Suppressor macrophage treated with lipopolysaccharide for 1 hour (primary cell): ENCODE data around the gene TRIOBP.

Experiments
- DNase-seq, 3 donors: peaks; one replicate each; pipeline ENCODE4 v3.0.0-alpha.2; 2020 to 2022

The TRIOBP gene

GRCh38 chr22:37696657-37697537, at the start of gene TRIOBP:
Gene TRIOBP, plus strand, starts transcription at chr22:37697048. Its CDS starts 4,318 bp downstream, at chr22:37701366.
- DNase-seq, result peak; percentile 91 to 95 (median 92)

GRCh38 chr22:37647317-37647716, 49.5 kb upstream of the TRIOBP start:
- no peak for DNase-seq

- no peak for DNase-seq
Observed at GRCh38 chr22:37647928-37648327, 48.9 kb upstream of the TRIOBP start.

- no peak for DNase-seq
Observed at GRCh38 chr22:37650463-37651136, 46.2 kb upstream of the TRIOBP start.

- no peak for DNase-seq
Observed at GRCh38 chr22:37654563-37655251, 42.1 kb upstream of the TRIOBP start.

GRCh38 chr22:37655252-37655563, 41.6 kb upstream of the TRIOBP start:
- no peak for DNase-seq

GRCh38 chr22:37656583-37656982, 40.3 kb upstream of the TRIOBP start:
- peak in 1 of 3 donors; percentile 16 for DNase-seq

GRCh38 chr22:37657590-37658132, 39.2 kb upstream of the TRIOBP start:
- no peak for DNase-seq

- DNase-seq, result peak; percentile 99 to 100 (median 99)
Observed at GRCh38 chr22:37658133-37659065, 38.4 kb upstream of the TRIOBP start, which contains the start of gene PDXP. Gene PDXP, plus strand, starts transcription at chr22:37658723. Its CDS starts 60 bp downstream, at chr22:37658783.

- DNase-seq, result peak; percentile 27 to 63 (median 33)
Observed at GRCh38 chr22:37659066-37659896, 37.6 kb upstream of the TRIOBP start.

GRCh38 chr22:37659897-37660708, 36.7 kb upstream of the TRIOBP start:
- no peak for DNase-seq

GRCh38 chr22:37660709-37661045, 36.2 kb upstream of the TRIOBP start:
- peak in 1 of 3 donors; percentile 17 for DNase-seq

- DNase-seq, result peak in 2 of 3 donors; percentile 41 to 48
Observed at GRCh38 chr22:37661160-37661924, 35.5 kb upstream of the TRIOBP start.

- peak; percentile 58 to 68 (median 66) for DNase-seq
Observed at GRCh38 chr22:37662039-37662438, 34.8 kb upstream of the TRIOBP start.

GRCh38 chr22:37663521-37664140, 33.2 kb upstream of the TRIOBP start:
- DNase-seq, result no peak

GRCh38 chr22:37664249-37665101, 32.4 kb upstream of the TRIOBP start:
- no peak for DNase-seq

- DNase-seq, result no peak
Observed at GRCh38 chr22:37665487-37665886, 31.4 kb upstream of the TRIOBP start.

- DNase-seq, result peak in 2 of 3 donors; percentile 23 to 38
Observed at GRCh38 chr22:37669586-37669985, 27.3 kb upstream of the TRIOBP start.
